Iris pigment epithelial cell (primary cell): ENCODE measurements around the gene HAND1.

ENCODE experiments used
- DNase-seq: peaks from one replicate; pipeline ENCODE4 v3.0.0-alpha.2; 2011; ENCODE audit warnings: low read depth

Gene HAND1

DNA sequence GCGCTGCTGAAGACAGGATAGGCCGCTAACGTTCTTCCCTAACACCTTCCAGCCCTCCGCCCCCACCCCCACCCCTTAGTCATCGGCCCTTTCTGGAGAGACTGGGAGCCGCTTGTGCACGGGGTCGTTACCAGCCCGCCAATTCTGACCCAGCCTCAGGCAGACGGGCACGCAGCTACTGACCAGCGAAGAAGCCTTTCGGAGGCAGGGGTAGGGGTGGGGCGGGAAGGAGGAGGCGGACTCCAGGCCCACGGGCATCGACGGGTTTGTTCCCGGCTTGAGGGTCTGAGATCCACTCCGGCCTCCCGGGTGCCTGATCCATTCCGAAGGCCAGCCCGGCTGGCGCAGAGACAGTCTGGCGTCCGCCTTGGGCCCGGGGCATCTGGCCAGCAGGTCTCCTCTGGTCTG, 729 bp upstream of the HAND1 start:
- DNase-seq: no peak

DNA sequence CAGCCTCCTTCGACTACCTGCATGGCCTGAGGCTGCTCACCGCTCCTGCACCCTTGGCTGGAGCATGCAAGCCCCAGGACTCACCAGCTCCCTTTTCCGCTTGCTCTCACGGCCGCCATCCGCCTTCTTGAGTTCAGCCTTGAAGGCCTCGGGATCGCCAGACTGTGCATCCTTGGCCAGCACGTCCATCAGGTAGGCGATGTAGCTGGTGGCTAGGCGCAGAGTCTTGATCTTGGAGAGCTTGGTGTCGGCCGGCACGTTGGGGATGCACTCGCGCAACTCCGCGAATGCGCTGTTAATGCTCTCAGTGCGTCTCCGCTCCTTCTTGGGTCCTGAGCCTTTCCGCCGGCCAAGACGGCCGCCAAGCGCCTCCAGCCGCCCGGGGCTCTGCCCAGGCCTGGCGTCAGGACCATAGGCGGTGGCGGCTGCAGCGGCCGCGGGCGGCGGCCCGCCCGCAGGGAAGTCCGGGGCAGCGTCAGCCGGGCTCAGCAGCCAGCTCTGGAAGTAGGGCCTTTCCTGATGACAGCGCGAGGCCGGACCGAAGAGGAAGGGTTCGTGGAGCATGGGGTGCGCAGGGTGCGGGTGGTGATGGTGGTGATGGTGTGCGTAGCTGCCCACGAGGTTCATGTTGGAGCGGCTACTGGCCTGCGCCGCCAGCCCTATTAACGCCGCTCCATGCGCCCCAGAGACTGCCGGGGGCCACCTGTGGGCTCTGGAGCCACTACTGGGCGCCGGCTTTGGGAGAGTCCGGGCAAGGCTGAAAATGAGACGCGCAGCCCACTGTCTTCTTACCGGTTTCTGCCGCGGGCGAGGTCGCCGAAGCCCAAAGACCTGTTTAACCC, 424 bp downstream of the HAND1 start:
- DNase-seq: no peak

DNA sequence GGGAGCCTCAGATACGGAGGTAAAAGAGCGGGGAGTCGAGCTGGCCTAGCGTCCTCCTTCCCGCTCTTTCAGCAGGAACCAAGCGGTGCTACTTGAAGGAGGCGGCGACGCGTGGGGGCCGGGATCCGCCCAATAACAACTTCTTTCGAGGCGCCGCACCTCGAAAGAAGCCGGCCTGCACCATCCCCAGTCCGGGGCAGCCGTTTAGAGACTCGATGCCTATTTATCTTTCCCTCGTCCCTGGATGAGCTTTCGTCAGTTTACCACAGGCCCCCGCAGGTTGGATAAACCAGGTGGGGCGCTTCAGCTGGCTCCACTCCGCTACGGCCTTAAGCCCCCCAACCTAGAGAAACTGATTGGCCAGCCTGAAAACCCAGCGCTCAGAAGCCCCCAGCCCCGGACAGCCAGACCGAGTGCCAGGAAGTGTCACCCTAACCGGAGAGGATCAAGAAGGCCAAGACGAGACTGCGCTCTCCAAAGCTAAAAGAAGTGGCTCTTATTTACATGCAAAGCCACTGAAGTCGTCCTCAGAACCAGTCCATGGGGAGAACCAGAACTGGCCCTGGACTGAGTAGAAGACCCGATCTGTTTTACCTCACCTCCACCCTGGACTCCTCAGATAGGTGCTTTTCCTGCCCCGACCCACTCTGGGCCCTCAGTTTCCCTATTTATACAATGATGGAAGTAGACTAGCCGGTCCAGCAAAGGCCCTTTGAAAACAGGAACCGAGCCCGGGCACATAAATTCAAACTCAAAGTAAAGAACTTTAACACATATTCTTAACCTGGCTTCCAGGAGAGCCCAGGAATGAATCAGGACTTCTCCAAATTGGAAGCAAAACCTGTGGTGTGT, 1.4 kb downstream of the HAND1 start:
- DNase-seq: no peak

DNA sequence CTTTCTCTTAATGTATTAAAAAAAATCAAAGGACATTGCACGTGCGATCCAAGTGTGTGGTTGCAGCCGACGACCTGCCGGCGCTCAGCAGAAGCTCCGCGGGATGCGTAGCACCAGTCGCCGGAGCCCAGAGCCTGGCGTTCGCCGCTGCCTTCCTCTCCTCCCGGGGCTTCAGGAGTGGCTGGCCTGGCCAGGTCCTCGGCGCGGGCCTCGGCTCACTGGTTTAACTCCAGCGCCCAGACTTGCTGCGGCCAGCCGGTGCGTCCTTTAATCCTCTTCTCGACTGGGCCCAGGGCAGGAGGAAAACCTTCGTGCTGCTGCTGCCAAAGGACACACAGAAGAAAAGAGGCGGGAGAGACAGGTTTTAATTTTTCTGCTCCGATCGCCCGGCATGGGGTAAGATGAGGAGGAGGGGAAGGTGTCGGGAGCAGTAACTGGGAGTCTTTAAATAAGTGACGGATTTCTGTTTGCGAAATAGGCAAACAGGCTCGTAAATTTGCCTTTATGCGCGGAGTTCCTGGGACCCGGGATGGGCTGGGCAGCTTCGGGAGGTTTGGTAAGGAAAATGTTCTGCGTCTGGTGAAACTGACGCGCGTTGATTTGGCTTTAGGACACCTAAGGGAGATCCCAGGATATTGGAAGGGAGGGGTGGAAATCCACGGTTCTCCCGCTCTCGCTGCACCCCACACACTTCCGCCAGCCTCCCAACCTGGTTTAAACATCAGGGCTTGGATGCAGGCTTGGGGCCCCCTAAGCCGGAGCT, 2.3 kb downstream of the HAND1 start:
- no peak for DNase-seq

DNA sequence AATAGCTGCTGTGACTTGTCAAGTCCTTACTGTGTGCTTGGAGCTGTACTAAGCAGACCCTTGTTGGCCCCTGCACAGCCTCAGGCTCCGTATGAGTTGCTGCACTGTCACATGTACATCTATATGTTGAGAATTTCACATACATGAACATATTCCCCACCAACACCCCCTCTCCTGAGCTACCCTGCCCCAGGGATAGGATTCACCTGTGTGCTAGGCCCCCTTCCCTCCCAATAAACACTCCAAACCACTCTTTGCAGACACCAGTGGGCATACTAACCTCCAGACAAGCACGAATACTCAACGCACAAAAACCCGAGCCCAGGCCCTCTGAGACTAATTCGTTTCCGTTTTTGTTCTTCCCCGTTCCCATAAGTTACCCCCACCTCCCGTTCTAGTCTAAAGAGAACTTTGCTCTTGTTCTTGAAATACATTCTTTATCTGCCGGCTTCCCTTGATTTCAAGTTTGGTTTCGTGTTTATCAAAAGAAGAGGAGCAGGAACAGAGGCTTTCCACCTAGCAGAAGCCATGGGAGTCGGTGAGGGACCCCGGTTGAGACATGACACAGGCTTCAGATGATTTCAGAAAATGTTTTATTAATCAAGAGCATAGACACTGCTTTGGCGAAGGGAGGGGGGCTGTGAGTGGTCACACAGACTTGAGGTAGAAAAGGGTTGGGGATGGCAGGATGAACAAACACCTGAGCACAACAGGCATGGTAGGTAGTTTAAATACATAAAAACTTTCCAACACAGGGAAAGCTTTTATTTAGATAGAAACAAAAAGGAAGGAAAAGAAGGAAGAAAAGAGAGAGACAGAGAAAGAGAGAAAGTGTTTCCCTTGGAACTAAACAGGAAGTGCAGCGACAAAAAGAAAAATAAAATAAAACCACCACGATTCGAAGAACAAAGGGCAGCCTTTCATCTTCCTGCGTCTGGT, 3.4 kb downstream of the HAND1 start:
- no peak for DNase-seq

DNA sequence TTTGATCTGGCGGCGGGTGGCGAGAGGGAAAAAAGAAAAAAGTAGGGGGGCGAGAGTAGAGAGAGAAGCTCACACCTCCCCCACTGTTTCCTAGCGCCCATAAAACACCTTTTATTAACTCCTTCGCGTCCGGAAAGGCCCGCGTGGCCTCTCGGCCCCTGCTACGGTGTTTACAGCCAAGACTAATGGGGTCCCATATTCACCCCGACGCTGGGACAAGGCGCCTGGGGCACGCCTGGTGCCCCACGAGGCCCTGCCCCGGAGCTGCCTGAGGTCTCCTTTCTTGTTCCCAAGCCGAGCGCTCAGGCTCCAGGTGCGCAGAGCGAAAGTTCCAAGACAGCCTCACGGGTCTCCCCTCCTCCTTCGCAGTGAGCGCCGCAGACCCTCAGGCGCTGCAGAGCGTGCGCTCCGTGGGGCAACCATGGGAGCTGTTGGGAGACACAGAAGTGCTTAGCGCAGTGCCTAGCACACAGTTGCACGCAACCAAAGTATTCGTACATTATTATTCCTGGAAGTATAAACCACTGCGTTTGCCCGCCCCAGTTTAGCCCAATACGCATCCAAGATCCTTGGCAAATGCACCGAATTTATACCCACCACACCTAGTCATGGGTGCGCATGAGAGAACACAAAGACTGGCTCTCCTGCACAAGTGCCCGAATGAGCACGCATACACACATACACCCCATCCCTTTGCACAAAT, 4.3 kb downstream of the HAND1 start:
- DNase-seq: no peak

DNA sequence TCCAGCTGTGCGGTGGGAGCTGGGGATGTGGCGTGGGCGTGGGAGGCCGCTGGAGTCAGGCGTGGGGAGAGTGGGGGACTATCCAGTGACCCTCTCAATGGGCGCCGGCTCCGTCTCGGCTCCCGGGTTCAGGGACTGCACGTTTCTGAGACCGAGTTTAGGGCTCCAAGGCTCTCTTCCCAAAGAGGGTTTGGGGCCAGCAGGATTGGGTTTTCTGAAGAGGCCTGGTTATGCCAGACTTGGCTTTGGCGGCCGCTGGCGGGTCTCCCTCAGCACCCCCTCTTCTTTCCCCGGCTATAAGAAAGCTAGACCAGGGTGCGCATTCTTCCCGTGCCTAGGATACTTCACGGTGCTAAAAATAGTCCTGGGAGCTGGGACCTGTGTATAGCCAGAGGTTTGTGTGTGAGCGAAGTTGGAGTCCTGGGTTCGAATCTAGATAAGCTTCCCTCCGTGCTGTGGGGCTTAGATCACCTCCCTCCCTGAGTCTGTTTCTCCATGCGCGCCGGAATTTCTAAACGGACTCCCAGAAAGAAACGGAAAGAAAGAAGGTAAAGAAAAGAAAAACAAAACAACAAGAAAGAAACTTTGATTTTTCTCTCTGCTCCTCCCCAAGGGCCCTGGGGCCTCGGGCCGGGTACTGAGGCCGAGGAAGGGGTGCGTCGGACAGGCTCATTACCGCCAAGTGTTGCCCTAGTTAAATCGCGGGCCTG, 5.0 kb downstream of the HAND1 start:
- DNase-seq: no peak

DNA sequence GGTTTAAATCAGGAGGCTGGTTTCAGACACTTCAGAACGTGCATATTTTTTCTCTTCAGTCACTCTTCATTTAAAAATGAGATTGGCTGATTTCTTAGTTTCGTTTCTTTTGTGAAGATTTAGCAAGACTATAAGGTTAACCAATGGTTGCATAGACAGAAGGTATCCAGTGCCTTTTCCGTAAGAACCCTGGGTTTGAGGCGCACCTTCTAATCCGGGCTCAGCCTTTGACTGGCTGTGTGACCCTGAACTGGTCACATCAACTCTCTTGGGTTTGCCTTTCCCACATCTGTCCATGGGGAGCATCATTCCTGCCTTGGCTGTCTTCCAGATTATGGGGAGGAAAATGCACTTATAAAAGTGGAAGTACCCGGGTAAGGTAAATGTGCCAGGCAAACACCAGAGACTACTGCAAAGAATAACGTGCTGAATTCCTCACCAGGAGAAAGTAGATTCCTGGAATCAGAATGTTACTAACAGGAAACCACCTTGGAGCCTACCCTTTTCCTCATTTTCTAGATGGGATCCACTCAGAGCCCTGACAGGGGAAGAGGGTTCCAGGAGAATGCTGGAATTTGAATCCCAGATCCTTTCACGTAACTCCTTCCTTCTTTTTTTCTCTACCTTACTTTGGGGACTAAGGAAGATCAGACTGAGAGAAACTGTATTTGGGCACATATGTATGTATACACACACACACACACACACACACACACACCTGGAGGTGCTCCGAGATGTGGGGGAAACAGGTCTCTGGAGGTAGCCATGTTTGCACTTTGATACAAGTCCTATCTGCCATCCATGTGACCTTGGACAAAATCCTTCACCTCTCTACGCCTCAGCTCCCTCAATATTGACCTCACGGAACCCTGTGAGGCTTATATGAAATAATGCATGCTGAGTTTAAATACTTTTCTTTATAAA, 6.8 kb downstream of the HAND1 start:
- no peak for DNase-seq

DNA sequence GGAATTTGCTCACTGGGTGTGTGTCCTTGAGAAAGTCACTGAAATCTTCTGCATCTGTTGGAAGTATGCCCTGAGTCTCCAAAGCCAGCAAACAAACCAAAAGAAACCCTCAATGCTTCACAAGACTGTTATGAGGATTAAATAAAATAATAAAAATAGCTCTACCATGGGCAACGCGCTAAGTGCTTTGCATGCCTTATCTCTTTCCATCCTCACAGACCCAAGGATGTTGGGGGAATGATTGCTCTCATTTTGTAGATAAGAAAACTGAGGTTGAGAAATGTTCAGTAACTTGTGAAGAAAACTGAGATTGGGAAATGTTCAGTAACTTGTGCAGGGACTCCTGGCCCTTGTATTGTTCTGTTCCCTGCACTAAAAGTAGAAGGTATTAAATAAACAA, 7.9 kb downstream of the HAND1 start:
- no peak for DNase-seq

DNA sequence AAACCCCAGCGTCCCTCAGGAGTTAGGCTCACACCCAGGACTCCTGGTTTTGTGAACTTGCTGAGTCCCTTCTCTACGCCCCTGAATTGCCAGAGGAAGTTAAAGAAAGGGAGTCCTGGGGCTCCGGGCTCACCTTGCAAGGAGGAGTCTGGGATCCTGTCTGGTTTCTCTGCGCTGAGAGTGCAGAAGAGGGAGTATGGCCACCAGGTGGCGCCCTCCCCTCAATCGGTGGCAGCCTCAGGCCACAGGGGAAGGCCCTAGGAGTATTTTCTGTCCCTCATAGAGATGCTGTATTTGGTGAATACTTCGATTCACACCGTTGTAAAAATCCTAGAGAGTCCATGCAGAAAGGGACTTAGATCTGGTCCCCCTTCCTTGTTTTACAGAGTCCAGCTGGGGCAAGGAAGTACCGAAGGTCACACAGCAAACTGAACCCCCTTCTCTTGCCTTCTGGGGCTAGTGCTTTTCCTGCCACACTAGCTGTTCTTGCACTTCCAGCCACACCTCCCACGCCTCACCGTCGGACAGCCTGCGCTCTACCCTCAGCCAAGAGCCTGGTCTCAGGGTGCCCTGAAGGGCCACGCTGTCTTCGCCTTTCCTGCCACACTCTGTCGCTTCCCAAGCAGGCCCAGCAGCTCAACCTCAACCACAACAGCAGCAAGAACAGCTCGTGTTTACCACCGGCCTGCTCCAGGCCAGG, 10.2 kb downstream of the HAND1 start:
- peak; percentile 59 for DNase-seq

DNA sequence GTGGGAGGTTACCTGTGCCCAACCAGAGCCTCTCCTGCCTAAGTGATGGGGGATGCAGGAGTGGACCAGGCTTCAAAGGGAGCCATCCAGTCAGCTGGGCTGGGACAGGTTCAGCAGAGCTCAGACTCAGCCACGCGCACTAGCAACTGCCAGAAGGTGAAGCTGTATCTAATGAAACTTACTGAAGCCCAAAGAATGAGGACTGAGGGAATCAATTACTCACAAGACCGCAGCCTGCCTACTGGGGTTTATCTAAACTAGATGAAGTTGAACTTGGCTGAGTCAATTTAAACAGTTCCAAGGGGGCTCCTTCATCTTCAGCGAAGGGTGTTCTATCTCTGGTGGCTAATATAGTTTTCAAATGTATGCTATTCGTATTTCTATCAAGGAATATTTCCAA, 11.4 kb downstream of the HAND1 start:
- DNase-seq: peak; percentile 74

DNA sequence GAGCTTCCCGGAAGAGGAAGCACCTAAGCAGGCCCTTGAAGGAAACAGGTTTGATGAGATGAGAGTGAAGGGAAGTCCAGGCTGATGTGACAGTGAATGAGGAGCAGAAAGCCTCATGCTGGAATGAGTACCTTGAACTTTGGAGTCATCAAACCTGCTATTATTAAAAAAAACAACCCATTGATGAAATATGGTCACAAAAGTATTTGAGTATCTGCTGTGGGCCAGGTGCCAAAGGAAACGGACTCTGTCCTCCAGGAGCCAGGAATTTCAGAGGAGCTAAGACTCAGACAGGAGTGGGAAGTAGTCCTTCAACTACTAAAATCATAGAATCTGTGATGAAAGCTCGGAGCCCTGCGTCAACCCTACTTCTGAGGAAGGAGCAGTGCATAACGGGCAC, 11.9 kb downstream of the HAND1 start:
- no peak for DNase-seq

DNA sequence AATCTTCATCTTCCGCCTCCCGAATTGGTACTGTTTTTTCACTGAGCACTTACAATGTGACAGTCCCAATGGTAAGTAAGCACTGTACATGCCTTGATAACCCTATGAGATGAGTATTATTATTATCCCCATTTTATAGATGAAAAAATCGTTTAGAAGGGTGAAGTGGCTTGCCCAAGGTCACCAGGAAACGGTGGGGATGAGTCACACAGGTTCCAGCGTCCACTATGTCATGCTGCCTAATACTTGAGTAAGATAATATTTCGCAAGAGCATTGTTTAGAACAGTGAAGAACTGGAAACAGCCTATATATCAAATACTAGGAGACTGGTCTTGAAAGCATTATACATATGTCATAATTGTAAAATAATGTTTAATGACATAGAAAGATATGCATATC, 12.9 kb downstream of the HAND1 start:
- peak; percentile 88 for DNase-seq

DNA sequence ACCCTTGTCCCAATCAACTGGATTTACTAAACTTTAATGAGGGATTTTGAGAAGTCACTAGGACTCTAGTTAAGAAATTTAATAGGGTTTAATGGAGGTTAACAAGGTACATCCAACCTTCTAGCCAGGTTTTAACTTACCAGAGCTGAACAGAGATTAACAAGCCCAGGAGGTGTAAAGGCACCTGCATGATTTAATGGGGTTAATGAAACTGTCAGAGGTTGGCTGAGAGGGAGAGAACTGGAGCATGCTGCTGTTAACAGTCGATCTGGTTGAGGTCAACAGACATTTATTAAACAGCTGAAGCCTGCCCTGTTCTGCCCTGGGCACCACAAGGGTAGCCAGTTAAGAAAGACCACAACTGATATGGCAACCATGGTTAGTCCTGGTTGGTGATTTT, 13.6 kb downstream of the HAND1 start:
- no peak for DNase-seq

DNA sequence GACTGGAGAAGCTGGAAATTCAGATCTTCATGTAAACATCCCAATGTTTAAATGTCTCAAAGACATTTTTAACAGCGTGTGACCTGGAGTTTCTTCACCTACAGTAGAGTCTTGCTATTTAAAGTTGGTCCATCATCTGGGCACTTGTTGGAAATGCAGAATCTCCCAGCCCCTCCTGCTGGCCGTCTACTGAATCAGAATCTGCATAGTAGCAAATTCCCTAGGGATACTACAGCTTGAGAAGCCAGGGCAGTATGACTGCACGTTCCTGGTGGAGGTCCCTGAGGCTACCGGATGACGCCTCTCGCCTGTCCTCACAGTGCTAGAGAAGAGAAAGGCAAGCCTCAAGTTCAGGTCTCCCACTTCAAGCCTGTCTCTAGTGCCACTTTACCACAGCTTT, 16.5 kb downstream of the HAND1 start:
- no peak for DNase-seq

DNA sequence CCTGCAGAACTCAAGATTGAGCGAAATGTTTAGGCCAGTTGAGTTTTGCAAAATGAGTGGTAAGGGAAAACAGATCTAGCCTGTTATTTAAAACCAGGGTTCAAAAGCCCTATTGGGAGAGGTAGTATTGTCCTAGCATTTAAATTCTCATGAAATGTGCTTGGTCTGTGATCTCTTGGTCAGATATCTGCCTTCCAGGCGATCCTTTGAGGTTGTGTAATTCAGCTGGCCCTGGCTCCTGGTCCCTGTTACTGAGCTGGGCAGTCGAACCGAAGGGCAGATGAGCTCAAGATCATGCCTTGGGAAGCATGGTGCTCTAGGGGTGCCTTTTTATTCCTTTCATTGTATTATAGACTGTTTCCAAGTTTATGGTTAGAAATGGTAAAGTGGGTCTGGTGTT, 17.9 kb downstream of the HAND1 start:
- no peak for DNase-seq

DNA sequence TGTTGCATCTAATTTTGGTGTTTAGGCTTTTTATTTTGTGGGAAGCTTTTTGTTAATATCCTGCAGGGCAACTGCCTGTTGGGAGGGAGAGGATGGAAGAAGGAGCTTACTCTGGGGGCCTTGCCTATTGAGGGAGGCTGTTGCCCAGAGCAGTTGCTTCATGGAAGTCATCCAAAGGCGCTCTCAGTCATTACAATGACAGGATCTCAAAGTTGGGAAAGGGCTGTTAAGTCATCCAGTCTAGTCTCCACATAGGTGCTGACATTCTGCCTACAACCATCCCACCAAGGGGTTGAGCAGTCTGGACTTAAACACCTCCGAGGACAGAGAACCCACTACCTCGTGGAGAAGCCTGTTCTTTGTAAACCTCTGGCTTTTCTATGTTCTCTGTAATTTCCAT, 19.0 kb downstream of the HAND1 start:
- DNase-seq: no peak

DNA sequence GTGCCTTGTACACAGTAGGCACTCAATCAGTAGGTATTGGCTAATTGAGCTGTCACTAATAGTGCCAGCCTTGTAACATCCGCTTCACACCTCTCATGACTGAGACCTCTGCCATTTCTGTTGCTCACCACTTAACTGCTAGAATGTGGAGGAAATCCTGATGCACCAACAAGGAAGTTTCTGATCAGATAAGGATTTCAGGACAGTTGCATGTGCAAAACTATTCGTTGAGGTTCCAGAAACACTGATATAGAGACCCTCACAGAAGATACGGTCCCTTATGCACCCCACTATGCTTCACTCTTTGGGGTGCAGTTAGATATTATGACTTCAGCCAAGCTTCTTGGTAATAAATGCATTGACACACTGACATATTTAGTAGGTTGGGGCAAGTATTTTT, 21.5 kb downstream of the HAND1 start:
- DNase-seq: no peak
